Measurements from ENCODE around the gene CKS2.

CKS2 gene

DNA sequence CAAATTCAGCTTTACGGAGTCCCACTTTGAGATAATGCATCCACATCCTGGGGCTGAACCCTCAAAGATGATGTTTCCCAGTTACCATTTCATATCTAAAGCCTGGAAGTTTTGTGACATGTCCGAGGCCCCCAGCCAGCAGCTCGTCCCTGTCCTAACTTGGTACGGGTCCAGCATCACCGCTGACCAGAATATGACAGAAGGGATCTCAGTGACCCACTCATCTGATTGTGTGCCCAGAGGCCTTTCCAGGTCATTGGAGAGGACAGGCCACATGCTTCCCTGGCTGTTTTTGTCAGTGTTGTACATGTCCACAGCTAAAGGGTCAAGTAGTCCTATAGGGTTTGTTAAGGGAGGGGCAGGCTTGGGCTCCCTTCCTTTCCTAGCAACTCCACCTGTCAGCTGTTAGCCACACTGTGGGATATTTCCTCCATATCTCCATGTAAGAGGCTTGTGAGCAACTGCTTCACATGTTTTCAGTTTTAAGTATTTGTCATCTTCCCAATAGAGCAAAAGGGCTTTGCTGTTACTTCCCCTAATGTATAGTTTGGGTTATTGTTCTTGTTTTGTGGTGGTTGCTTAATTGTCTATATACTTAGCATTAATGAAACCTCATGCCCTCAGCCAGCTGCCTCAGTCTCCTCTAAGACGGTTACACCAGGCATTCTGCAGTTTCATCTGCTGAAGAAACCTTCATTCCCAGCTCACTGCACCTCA, 40.7 kb downstream of the CKS2 start:
- no peak for DNase-seq

- no peak for DNase-seq
Observed at GRCh38 chr9:89352451-89352850, 41.5 kb downstream of the CKS2 start.

- DNase-seq = no peak
Observed at GRCh38 chr9:89352874-89353649, 42.1 kb downstream of the CKS2 start.

DNA sequence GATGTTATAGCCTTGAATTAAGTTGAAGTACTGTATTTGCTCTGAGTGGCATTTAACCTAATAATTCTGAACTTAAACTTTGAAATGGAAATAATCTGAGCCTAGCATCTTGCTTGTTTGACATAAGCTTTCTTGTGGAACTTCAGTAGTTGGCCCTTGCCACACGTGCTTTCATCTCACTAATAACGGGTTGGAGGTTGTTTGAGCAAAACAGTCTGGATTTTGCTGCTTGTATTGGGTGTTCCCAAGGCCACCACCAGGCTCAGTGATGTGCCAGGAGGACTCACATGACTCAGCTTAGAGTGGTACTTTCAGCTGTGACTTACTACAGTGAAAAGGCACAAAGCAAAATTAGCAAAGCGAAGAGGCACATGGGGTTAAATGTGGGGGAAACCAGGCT, 43.0 kb downstream of the CKS2 start:
- peak; percentile 14 for DNase-seq

DNA sequence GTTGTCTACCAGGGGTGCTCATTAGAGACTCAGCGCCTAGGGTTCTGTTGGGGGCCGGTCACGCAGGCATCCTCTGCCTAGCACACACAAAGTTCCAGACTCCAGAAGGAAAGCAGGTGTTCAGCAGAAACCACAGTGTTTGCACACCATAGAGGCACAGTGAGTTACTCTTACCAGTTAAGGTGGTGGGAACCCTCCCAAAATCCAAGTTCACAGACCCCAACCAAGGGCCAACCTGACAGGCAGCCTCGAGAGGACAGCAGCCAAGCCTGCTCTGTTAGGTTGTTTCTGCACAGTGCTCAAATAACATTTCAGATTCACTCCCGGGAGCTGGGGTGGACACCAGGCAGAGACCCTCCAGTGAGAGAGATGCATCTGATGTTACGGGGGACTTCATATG, 43.5 kb downstream of the CKS2 start:
- no peak for DNase-seq

GRCh38 chr9:89356782-89357181, 45.8 kb downstream of the CKS2 start:
- DNase-seq = no peak

DNA sequence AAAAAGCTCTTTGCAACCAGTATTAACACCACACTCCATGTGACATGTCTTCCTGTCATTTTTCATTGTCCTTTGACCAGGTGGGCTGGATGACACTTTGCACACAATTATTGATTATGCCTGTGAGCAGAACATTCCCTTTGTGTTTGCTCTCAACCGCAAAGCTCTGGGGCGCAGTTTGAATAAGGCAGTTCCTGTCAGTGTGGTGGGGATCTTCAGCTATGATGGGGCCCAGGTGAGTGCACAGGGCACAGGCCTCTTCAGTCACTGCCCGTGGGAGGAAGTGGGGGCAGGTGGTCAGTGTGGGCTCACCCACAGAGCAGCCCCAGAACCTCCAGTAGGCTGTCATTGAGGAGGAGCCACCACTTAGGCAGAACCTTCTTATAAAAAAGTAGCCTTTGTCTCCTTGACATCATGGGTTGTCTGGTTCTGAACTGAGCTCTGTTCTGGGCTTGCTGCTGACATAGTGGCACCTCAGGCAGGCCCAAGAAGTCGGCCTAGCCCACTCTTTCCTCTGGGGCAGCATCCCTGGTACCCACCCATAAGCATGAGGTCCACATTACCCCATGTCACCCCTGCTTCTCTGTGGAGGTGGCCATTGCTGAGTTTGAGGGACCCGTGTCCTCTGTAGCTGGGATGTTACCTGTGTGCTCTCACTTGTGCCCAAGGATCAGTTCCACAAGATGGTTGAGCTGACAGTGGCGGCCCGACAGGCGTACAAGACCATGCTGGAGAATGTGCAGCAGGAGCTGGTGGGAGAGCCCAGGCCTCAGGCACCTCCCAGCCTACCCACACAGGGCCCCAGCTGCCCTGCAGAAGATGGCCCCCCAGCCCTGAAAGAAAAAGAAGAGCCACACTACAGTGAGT, 46.6 kb downstream of the CKS2 start:
- DNase-seq = no peak

- DNase-seq = no peak
Observed at GRCh38 chr9:89358376-89358916, 47.5 kb downstream of the CKS2 start.

DNA sequence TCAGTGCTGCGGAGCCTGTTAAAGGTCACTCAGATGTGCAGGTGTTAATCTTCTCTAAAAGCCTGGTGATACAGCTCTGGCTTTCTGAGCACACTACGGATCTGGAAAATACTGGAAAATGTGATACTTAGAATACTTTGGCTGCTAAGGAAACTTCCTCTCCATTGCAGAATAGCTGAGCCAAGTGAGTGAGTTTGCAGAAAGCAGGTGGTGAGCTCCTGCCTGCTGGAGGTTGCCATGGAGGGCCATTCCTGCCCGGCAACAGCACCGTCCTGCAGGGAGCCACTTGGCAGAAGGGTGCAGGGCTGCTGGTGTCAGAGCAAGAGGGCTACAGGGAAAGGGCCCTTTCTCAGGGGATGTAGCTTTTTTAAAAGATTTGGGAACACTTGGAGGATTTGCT, 48.0 kb downstream of the CKS2 start:
- peak; percentile 74 for DNase-seq

DNA sequence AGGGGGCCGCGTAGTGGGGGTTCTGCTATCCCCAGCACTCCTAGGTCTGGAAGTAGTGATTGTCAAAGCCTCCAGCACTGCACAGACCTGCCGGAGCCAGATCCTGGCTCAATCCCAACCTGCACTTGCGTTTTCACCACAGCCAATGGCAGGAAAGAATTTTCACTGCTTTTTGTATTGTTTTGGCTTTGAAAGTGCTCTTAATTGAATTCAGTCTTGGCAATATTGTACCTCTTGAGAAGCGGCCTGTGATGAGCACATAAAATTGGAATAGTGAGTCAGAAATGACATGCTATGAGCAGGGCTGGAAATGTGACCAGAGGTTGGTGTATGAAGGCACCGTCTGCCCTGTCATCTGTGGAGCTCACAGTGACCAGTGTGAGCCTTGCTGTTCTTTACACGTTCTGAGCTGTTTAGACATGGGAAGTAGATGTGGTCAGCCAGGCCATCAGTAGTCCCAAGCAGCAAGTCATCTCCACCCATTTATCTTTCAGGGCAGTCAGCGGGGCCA, 48.8 kb downstream of the CKS2 start:
- no peak for DNase-seq

GRCh38 chr9:89360465-89360864, 49.5 kb downstream of the CKS2 start:
- peak; percentile 20 for DNase-seq

GRCh38 chr9:89361031-89361430, 50.0 kb downstream of the CKS2 start:
- DNase-seq = no peak

DNA sequence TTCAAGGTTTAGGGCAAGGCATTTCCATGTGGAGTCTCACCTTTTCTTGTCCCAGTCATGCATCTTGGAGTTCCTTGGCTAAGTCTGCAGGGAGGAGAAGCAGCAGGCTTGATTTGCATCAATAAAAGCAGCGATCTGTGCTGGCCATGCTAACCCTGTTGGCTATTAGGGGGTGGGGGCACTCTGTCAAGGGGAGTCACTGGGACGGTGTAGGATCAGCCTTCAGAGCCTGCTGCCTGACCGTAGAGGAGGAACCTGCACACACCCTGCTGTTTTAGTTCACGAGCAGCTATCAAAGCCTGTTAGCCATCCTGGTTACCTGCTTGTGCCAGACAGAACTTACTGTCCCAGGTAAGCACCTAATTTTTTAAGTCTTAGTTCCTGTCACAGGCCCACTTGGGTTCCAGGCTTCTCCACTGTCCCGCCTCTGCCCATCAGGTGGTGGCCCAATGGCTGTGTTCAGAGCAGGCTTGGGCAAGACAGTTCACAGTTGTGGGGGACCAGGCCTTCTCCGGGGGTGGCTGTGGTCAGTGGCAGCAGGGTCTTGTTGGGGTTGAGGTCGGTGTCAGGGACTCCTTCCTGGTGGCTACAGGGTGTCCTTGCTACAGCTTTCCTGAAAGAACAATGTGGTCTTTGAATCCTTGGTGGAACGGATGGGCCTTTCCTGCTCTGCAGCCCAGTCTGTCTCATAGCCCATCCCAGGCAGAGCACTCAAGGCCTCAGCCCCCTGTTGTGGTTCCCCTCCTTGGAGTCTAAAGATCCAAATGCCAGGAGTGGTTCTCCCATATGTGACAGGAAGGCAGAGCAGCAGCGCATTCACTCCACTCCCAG, 51.0 kb downstream of the CKS2 start:
- DNase-seq = no peak

DNA sequence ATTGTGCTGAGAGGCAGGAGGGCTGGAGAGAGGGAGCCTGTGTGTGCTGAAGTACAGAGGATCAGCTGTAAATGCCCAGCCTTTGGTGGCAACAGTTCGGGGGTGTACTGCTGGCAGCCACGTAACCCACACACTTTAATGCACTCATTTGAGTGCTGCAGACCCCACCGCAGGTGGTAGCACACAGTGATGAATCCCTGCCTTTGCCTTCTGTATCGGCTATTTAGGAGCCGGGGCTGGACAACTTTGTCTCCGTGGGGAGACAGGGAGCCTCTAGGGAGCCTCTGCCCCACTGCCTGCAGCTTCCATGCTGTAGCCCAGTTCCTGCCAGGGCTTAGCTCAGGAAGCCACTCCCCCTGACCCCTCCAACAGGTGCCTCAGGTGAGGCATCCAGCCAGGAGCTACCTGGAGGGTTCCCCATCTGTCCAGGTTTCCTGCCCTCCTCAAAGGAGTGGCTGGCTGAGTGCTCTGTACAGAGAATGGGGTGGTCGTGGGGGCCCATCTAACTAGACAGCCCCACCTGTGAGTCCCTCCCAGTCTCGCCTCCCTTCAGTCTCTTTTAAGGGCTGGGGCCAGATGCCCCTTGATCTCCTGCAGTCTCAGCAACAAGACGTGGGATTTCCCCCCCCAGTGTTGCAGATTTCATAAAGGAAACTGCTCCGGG, 51.8 kb downstream of the CKS2 start:
- peak; percentile 87 for DNase-seq

- no peak for DNase-seq
Observed at GRCh38 chr9:89363311-89363670, 52.3 kb downstream of the CKS2 start.

DNA sequence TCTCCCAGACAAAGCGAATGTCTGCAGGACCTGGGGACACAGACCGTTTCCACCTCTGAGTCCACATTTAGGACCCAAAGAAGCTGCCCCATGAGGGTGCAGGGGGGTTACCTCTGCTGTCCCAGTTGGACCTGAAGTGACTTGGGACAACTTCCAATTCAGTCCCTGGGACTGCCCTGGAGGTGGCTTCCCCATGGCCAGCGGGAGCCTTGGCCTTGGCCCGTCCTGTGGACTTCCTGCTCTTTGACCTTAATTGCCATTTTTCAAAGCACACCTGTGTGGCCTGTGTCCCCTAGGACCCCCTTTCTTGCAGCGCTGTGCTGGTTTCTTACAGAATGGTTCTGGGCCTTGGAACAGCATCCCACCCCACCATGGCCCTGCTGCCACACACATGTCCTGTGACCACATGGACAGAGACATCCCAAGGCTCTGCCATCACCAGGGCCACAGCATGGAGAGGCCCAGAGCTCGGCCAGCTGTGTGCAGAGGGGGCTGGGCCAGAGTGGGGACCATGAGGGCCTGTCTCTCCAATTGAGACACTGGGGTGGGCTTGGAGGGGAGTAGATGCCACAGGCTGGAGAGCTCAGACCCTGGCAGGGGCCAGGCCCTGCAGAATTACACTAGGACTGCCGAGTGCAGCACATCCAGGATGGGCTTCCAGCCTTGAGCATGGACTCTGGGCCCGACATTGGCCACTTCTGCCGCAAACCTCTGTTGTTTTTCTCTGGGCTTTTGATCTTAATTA, 53.1 kb downstream of the CKS2 start:
- DNase-seq = no peak

- DNase-seq = peak; percentile 50
Observed at GRCh38 chr9:89364666-89365531, 53.9 kb downstream of the CKS2 start.

GRCh38 chr9:89365532-89365912, 54.5 kb downstream of the CKS2 start:
- no peak for DNase-seq

Measured in NCI-H69 (cell line).